ENCODE data around the gene BNC2.
A peak's percentile ranks its signal among the peaks of the same experiment; 100 is the strongest.

The BNC2 gene

GRCh38 chr9:16639644-16640043 is 230.8 kb downstream of the BNC2 start:
- H4K91ac ChIP-seq (ENCODE audit: low read depth, low read length, poor library complexity): no peak overlapping the region
- no peak overlapping the region for H3K4ac ChIP-seq (ENCODE audit: low read length)
- H2AK5ac ChIP-seq (ENCODE audit: low read depth, low read length): no peak overlapping the region
- H3K14ac ChIP-seq (ENCODE audit: low read length): no peak overlapping the region
- no peak overlapping the region for H3K4me3 ChIP-seq (ENCODE audit: low read length in 2 of 2)
- H3K4me1 ChIP-seq (ENCODE audit: control insufficient read depth in 2 of 2, insufficient read depth in 1 of 2, low read depth in 1 of 2, low read length in 2 of 2): peaks cover 0 to 3% of the 10 kb centered on the region in 2 donors
- no peak overlapping the region for H3K18ac ChIP-seq (ENCODE audit: low read length)
- WGBS, 2 donors (ENCODE audit: extremely low coverage in 2 of 2, insufficient read length in 2 of 2, insufficient replicate concordance in 1 of 2): no CpG with 5 or more reads among the region's 4 CpGs
- H2BK15ac ChIP-seq (ENCODE audit: low read length): no peak overlapping the region
- H3K27me3 ChIP-seq (ENCODE audit: control insufficient read depth in 3 of 3, insufficient read depth in 3 of 3, low read depth in 1 of 3, low read length in 3 of 3): no peaks in the 10 kb centered on the region
- H2BK120ac ChIP-seq (ENCODE audit: low read depth, low read length): no peak overlapping the region
- no peak overlapping the region for H2AFZ ChIP-seq (ENCODE audit: low read length)
- H3K9ac ChIP-seq (ENCODE audit: low read depth, low read length, poor library complexity): no peak overlapping the region
- H3K36me3 ChIP-seq (replicated peaks in 1 of 2; ENCODE audit: control insufficient read depth in 2 of 2, insufficient read depth in 2 of 2, low read length in 2 of 2): no peaks in the 10 kb centered on the region
- no peak overlapping the region for H2BK12ac ChIP-seq (ENCODE audit: low read length)
- H3K4me2 ChIP-seq (ENCODE audit: insufficient read depth, low read length, poor library complexity, severe bottlenecking): no peak overlapping the region
- no peak overlapping the region for H4K8ac ChIP-seq (ENCODE audit: low read depth, low read length)
- no peak overlapping the region for H2BK5ac ChIP-seq (ENCODE audit: low read length)
- no peak for DNase-seq (ENCODE audit: low spot score)
- H3K23ac ChIP-seq (ENCODE audit: low read depth, low read length, poor library complexity): no peak overlapping the region
- no peaks in the 10 kb centered on the region for H3K79me1 ChIP-seq (ENCODE audit: low read depth, low read length)
- no peaks in the 10 kb centered on the region for H3K9me3 ChIP-seq (replicated peaks in 1 of 2; ENCODE audit: control insufficient read depth in 2 of 2, insufficient read depth in 1 of 2, low read depth in 1 of 2, low read length in 2 of 2)
- H3K27ac ChIP-seq (replicated peaks; ENCODE audit: low read length): no peak overlapping the region

DNA sequence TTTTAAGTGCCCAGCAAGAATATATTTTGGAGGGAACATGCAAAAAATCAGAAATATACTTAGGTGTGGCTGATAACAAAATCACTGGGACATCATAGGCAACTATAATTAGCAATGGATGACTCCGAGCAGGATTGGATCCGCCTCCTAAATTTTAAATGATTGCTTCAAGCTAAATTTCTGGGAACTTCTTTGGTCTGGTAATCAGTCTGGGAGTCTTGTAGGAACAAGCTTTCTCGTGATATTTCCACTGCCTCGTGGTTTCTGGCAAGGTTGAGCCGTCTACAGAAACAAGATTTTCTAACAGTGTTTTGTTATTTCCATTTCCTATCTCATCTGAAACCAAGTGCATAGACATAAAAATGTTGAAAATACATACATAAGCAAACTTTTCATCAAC is 232.6 kb downstream of the BNC2 start:
- no peak overlapping the region for H4K8ac ChIP-seq (ENCODE audit: low read depth, low read length)
- no peak overlapping the region for H2BK12ac ChIP-seq (ENCODE audit: low read length)
- H2AFZ ChIP-seq (ENCODE audit: low read length): no peak overlapping the region
- H3K9me3 ChIP-seq (replicated peaks in 1 of 2; ENCODE audit: control insufficient read depth in 2 of 2, insufficient read depth in 1 of 2, low read depth in 1 of 2, low read length in 2 of 2): no peaks in the 10 kb centered on the region
- no peak overlapping the region for H3K4ac ChIP-seq (ENCODE audit: low read length)
- no peaks in the 10 kb centered on the region for H3K79me1 ChIP-seq (ENCODE audit: low read depth, low read length)
- no peaks in the 10 kb centered on the region for H3K36me3 ChIP-seq (replicated peaks in 1 of 2; ENCODE audit: control insufficient read depth in 2 of 2, insufficient read depth in 2 of 2, low read length in 2 of 2)
- no peak overlapping the region for H2BK15ac ChIP-seq (ENCODE audit: low read length)
- no peak overlapping the region for H3K18ac ChIP-seq (ENCODE audit: low read length)
- no peak overlapping the region for H3K9ac ChIP-seq (ENCODE audit: low read depth, low read length, poor library complexity)
- no peak overlapping the region for H4K91ac ChIP-seq (ENCODE audit: low read depth, low read length, poor library complexity)
- H3K14ac ChIP-seq (ENCODE audit: low read length): no peak overlapping the region
- H3K27me3 ChIP-seq (ENCODE audit: control insufficient read depth in 3 of 3, insufficient read depth in 3 of 3, low read depth in 1 of 3, low read length in 3 of 3): no peaks in the 10 kb centered on the region
- DNase-seq (ENCODE audit: low spot score): no peak
- WGBS, 2 donors (ENCODE audit: extremely low coverage in 2 of 2, insufficient read length in 2 of 2, insufficient replicate concordance in 1 of 2): no CpG with 5 or more reads among the region's 5 CpGs
- H2BK5ac ChIP-seq (ENCODE audit: low read length): no peak overlapping the region
- H2BK120ac ChIP-seq (ENCODE audit: low read depth, low read length): no peak overlapping the region
- peaks cover 0 to 3% of the 10 kb centered on the region in 2 donors for H3K4me1 ChIP-seq (ENCODE audit: control insufficient read depth in 2 of 2, insufficient read depth in 1 of 2, low read depth in 1 of 2, low read length in 2 of 2)
- H3K4me2 ChIP-seq (ENCODE audit: insufficient read depth, low read length, poor library complexity, severe bottlenecking): no peak overlapping the region
- H3K4me3 ChIP-seq (ENCODE audit: low read length in 2 of 2): no peak overlapping the region
- H2AK5ac ChIP-seq (ENCODE audit: low read depth, low read length): no peak overlapping the region
- H3K27ac ChIP-seq (replicated peaks; ENCODE audit: low read length): no peak overlapping the region
- H3K23ac ChIP-seq (ENCODE audit: low read depth, low read length, poor library complexity): no peak overlapping the region

DNA sequence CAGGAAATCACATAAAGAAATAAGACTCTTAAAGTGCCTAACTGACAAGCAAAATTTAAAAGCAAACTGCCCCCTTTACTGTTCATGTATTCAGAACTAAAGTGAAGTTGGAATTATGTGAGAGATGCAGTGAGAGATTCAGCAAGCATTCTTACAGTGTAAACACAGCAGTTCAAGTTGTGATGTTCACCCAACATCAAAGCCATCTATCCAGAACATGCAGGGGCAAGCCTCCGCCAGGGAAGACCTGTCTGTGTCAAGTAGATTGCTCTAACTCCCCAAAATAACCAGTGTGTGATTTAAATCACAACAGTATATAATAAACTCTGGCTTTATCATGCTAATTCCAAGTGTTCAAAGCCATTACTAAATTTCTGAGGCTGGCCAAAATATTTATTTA is 233.3 kb downstream of the BNC2 start:
- Histone ChIP-seq H3K9me3 (replicated peaks in 1 of 2; ENCODE audit: control insufficient read depth in 2 of 2, insufficient read depth in 1 of 2, low read depth in 1 of 2, low read length in 2 of 2) (no peaks in the 10 kb centered on the region), H3K4me1 (ENCODE audit: control insufficient read depth in 2 of 2, insufficient read depth in 1 of 2, low read depth in 1 of 2, low read length in 2 of 2) (peaks cover 0 to 3% of the 10 kb centered on the region in 2 donors), H3K9ac (ENCODE audit: low read depth, low read length, poor library complexity) (no peak overlapping the region), H4K8ac (ENCODE audit: low read depth, low read length) (no peak overlapping the region), H2BK5ac (ENCODE audit: low read length) (no peak overlapping the region), H2BK15ac (ENCODE audit: low read length) (no peak overlapping the region), H3K23ac (ENCODE audit: low read depth, low read length, poor library complexity) (no peak overlapping the region), H3K4me3 (ENCODE audit: low read length in 2 of 2) (no peak overlapping the region), H3K79me1 (ENCODE audit: low read depth, low read length) (no peaks in the 10 kb centered on the region), H3K27me3 (ENCODE audit: control insufficient read depth in 3 of 3, insufficient read depth in 3 of 3, low read depth in 1 of 3, low read length in 3 of 3) (no peaks in the 10 kb centered on the region), H3K4me2 (ENCODE audit: insufficient read depth, low read length, poor library complexity, severe bottlenecking) (no peak overlapping the region), H2BK120ac (ENCODE audit: low read depth, low read length) (no peak overlapping the region), H3K27ac (replicated peaks; ENCODE audit: low read length) (no peak overlapping the region), H2AFZ (ENCODE audit: low read length) (peak overlapping the region; percentile 77), H3K36me3 (replicated peaks in 1 of 2; ENCODE audit: control insufficient read depth in 2 of 2, insufficient read depth in 2 of 2, low read length in 2 of 2) (no peaks in the 10 kb centered on the region), H3K4ac (ENCODE audit: low read length) (no peak overlapping the region), H3K14ac (ENCODE audit: low read length) (no peak overlapping the region), H4K91ac (ENCODE audit: low read depth, low read length, poor library complexity) (no peak overlapping the region), H2AK5ac (ENCODE audit: low read depth, low read length) (no peak overlapping the region), H3K18ac (ENCODE audit: low read length) (no peak overlapping the region), H2BK12ac (ENCODE audit: low read length) (no peak overlapping the region)
- DNase-seq (ENCODE audit: low spot score): no peak
- WGBS, 2 donors (ENCODE audit: extremely low coverage in 2 of 2, insufficient read length in 2 of 2, insufficient replicate concordance in 1 of 2): no CpG with 5 or more reads among the region's 1 CpG

DNA sequence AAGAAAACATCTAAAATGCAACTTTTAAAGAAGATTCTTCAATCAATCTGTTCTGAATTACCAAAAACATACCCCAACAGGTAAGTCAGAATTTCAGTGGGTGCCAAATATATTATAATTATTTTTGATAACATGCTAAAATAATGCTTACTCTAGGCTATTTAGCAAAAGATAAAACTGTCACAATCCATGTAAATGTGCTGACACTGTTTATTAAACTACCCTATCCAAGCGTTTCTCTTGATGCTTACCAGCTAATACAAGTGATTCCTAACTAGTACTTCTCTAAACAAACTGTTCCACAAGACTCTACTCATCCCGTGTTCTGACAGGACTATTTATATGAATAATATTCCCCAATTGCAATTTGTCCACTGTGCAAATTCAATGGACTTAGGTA is 236.7 kb downstream of the BNC2 start:
- H3K4ac ChIP-seq (ENCODE audit: low read length): no peak overlapping the region
- H2AFZ ChIP-seq (ENCODE audit: low read length): no peak overlapping the region
- no peaks in the 10 kb centered on the region for H3K27me3 ChIP-seq (ENCODE audit: control insufficient read depth in 3 of 3, insufficient read depth in 3 of 3, low read depth in 1 of 3, low read length in 3 of 3)
- no peaks in the 10 kb centered on the region for H3K36me3 ChIP-seq (replicated peaks in 1 of 2; ENCODE audit: control insufficient read depth in 2 of 2, insufficient read depth in 2 of 2, low read length in 2 of 2)
- H4K8ac ChIP-seq (ENCODE audit: low read depth, low read length): no peak overlapping the region
- H3K14ac ChIP-seq (ENCODE audit: low read length): no peak overlapping the region
- no peak overlapping the region for H3K9ac ChIP-seq (ENCODE audit: low read depth, low read length, poor library complexity)
- H3K27ac ChIP-seq (replicated peaks; ENCODE audit: low read length): no peak overlapping the region
- no peak overlapping the region for H2AK5ac ChIP-seq (ENCODE audit: low read depth, low read length)
- no peak overlapping the region for H3K4me3 ChIP-seq (ENCODE audit: low read length in 2 of 2)
- H2BK12ac ChIP-seq (ENCODE audit: low read length): no peak overlapping the region
- no peak overlapping the region for H2BK5ac ChIP-seq (ENCODE audit: low read length)
- no peak overlapping the region for H2BK120ac ChIP-seq (ENCODE audit: low read depth, low read length)
- no peak for DNase-seq (ENCODE audit: low spot score)
- WGBS, 2 donors (ENCODE audit: extremely low coverage in 2 of 2, insufficient read length in 2 of 2, insufficient replicate concordance in 1 of 2): no CpG with 5 or more reads among the region's 2 CpGs
- no peak overlapping the region for H3K4me2 ChIP-seq (ENCODE audit: insufficient read depth, low read length, poor library complexity, severe bottlenecking)
- H4K91ac ChIP-seq (ENCODE audit: low read depth, low read length, poor library complexity): no peak overlapping the region
- H3K18ac ChIP-seq (ENCODE audit: low read length): no peak overlapping the region
- no peak overlapping the region for H3K23ac ChIP-seq (ENCODE audit: low read depth, low read length, poor library complexity)
- H3K4me1 ChIP-seq (ENCODE audit: control insufficient read depth in 2 of 2, insufficient read depth in 1 of 2, low read depth in 1 of 2, low read length in 2 of 2): peaks cover 0 to 3% of the 10 kb centered on the region in 2 donors
- H2BK15ac ChIP-seq (ENCODE audit: low read length): no peak overlapping the region
- no peaks in the 10 kb centered on the region for H3K79me1 ChIP-seq (ENCODE audit: low read depth, low read length)
- no peaks in the 10 kb centered on the region for H3K9me3 ChIP-seq (replicated peaks in 1 of 2; ENCODE audit: control insufficient read depth in 2 of 2, insufficient read depth in 1 of 2, low read depth in 1 of 2, low read length in 2 of 2)
